Liver (tissue), 9 donors: ENCODE results near the gene VPS52. TPM values are rescaled to one million over a fixed set of nuclear protein-coding genes. Genes with fewer than 3 reads are reported as not detected.

Experiments
- DNase-seq: peaks from one replicate; pipeline ENCODE4 v3.0.0-alpha.2; 2017; ENCODE audit warnings: low spot score
- H3K27ac ChIP-seq, 2 donors: one replicate each; pipeline ENCODE4 v1.7.0; 2013; ENCODE audit warnings: inconsistent platforms in 2 of 2, low read length in 2 of 2, control low read depth in 1 of 2, low read depth in 1 of 2, mild to moderate bottlenecking in 1 of 2
- H3K27me3 ChIP-seq, 4 donors: one replicate each; pipeline versions ENCODE4 v1.6.1 to v1.7.0; 2013; ENCODE audit warnings: low read length in 3 of 4, inconsistent platforms in 1 of 4, mild to moderate bottlenecking in 1 of 4, moderate library complexity in 1 of 4; ENCODE audit not compliant: control insufficient read depth in 4 of 4, insufficient read depth in 4 of 4
- H3K36me3 ChIP-seq, 4 donors: one replicate each; pipeline versions ENCODE4 v1.6.1 to v1.7.0; 2013; ENCODE audit warnings: low read length in 3 of 4, mild to moderate bottlenecking in 3 of 4, low read depth in 1 of 4, moderate library complexity in 1 of 4; ENCODE audit not compliant: control insufficient read depth in 4 of 4, insufficient read depth in 3 of 4
- H3K4me1 ChIP-seq, 4 donors: one replicate each; pipeline versions ENCODE4 v1.6.1 to v1.7.0; 2013; ENCODE audit warnings: low read length in 3 of 4, mild to moderate bottlenecking in 3 of 4, moderate library complexity in 1 of 4; ENCODE audit not compliant: control insufficient read depth in 4 of 4, insufficient read depth in 4 of 4
- H3K4me3 ChIP-seq, 3 donors: one replicate each; pipeline versions ENCODE4 v1.6.1 to v1.7.0; 2013; ENCODE audit warnings: low read length in 3 of 3, control low read depth in 1 of 3, low read depth in 1 of 3, mild to moderate bottlenecking in 1 of 3
- H3K9ac ChIP-seq, 2 donors: one replicate each; pipeline ENCODE4 v1.7.0; 2013; ENCODE audit warnings: low read length in 2 of 2, mild to moderate bottlenecking in 2 of 2, moderate library complexity in 2 of 2, control low read depth in 1 of 2, low read depth in 1 of 2
- H3K9me3 ChIP-seq, 4 donors: one replicate each; pipeline versions ENCODE4 v1.6.1 to v1.7.0; 2013; ENCODE audit warnings: low read length in 3 of 4; ENCODE audit not compliant: control insufficient read depth in 4 of 4
- ATF3 ChIP-seq: IDR thresholded peaks from 2 replicates; pipeline ENCODE4 v1.6.1; 2016; ENCODE audit warnings: antibody characterized with exemption
- CTCF ChIP-seq: fragments of 150-350 bp; IDR thresholded peaks from 2 replicates; pipeline ENCODE4 v1.5.1; 2017; ENCODE audit warnings: improper control_type of control experiment, low read depth, low read length; ENCODE audit not compliant: missing input control
- EGR1 ChIP-seq, 2 donors: IDR thresholded peaks; 2 replicates each; pipeline ENCODE4 v1.6.1; 2016 to 2018; ENCODE audit warnings: antibody characterized with exemption in 2 of 2, low read depth in 2 of 2
- FOXA1 ChIP-seq: IDR thresholded peaks from 2 replicates; pipeline ENCODE4 v1.6.1; 2016; ENCODE audit warnings: antibody characterized with exemption
- HNF4A ChIP-seq, 2 donors: conservative IDR thresholded peaks; 2 replicates each; pipeline ENCODE4 v1.6.1; 2016; ENCODE audit warnings: antibody characterized with exemption in 2 of 2, mild to moderate bottlenecking in 2 of 2
- HNF4G ChIP-seq: IDR thresholded peaks from 2 replicates; pipeline ENCODE4 v1.6.1; 2016; ENCODE audit warnings: antibody characterized with exemption
- JUND ChIP-seq, 2 donors: IDR thresholded peaks; 2 replicates each; pipeline ENCODE4 v1.6.1; 2016; ENCODE audit warnings: antibody characterized with exemption in 2 of 2
- NR2F2 ChIP-seq: IDR thresholded peaks from 2 replicates; pipeline ENCODE4 v1.6.1; 2016; ENCODE audit warnings: antibody characterized with exemption
- RAD21 ChIP-seq, 2 donors: IDR thresholded peaks; 2 replicates each; pipeline ENCODE4 v1.6.1; 2016; ENCODE audit warnings: antibody characterized with exemption in 2 of 2, mild to moderate bottlenecking in 2 of 2
- REST ChIP-seq: IDR thresholded peaks from 2 replicates; pipeline ENCODE4 v1.6.1; 2016; ENCODE audit warnings: antibody characterized with exemption, mild to moderate bottlenecking
- RXRA ChIP-seq, 2 donors: IDR thresholded peaks; 2 replicates each; pipeline ENCODE4 v1.6.1; 2017 to 2018; ENCODE audit warnings: antibody characterized with exemption in 2 of 2, mild to moderate bottlenecking in 1 of 2
- SP1 ChIP-seq: IDR thresholded peaks from 2 replicates; pipeline ENCODE4 v1.6.1; 2018; ENCODE audit warnings: antibody characterized with exemption, mild to moderate bottlenecking
- TAF1 ChIP-seq: conservative IDR thresholded peaks from 2 replicates; pipeline ENCODE4 v1.6.1; 2016; ENCODE audit warnings: antibody characterized with exemption, mild to moderate bottlenecking
- YY1 ChIP-seq: IDR thresholded peaks from 2 replicates; pipeline ENCODE4 v1.6.1; 2016; ENCODE audit warnings: antibody characterized with exemption, mild to moderate bottlenecking
- ZBTB33 ChIP-seq: IDR thresholded peaks from 2 replicates; pipeline ENCODE4 v1.6.1; 2016; ENCODE audit warnings: antibody characterized with exemption
- WGBS: extraction: QIAGEN DNeasy Blood & Tissue Kit; methylation state at CpG from one replicate; pipeline ENCODE4 v1.1.7; 2013; 5-methylcytosine and 5-hydroxymethylcytosine counted together
- polyA plus RNA-seq, 2 donors: library from polyadenylated mRNA; stranded (reverse) in 1 of 2; unstranded in 1 of 2; fragments of 200-250 nt in 1 of 2; fragments of >200 nt in 1 of 2; fragmentation: Nextera tagmentation in 1 of 2; extraction: Ambion mirVana in 1 of 2; gene quantifications; one replicate each; pipeline versions ENCODE4 v1.2.1 to v1.2.3, GENCODE V29; 2013 to 2015
- total RNA-seq, 2 donors: library from RNA; depleted of rRNA; stranded (reverse); fragments of >200 nt; gene quantifications; one replicate each; pipeline ENCODE4 v1.2.3, GENCODE V29; 2014
- TF ChIP-seq, protein P1 (sequence below): IDR thresholded peaks from 2 replicates; pipeline ENCODE4 v1.6.1; 2016; ENCODE audit warnings: antibody characterized with exemption
- donor health status: healthy.
- donor health status: healthy.
- donor health status: healthy.
- donor health status: healthy.
- donor health status: healthy.

VPS52 gene
- total and polyA plus RNA-seq, 4 donors: 21.3 to 33.4 (median 25.3) TPM

DNA sequence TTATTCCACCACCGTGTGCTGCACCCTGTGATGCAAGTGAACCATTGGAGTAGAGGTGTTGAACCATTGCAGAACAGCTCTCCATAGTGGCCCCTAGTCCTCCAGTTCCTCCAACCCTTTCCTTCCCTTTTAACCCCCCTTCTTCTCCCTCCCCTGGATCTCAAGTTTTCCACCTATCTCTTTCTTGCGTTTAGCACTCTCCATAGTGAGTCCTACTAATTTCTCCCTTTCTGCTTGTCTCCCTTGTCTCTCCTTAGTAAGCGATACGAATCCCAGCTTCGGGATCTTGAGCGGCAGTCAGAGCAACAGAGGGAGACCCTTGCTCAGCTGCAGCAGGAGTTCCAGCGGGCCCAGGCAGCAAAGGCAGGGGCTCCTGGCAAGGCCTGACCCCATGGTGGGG is 18.8 kb upstream of the VPS52 start:
- 80% methylated on average over 7 of the region's 7 CpGs for WGBS
- Histone ChIP-seq H3K27ac (no peak overlapping the region), H3K4me3 (peak overlapping the region in 1 of 3 donors; percentile 74), H3K27me3 (no peaks in the 10 kb centered on the region), H3K9me3 (no peaks in the 10 kb centered on the region), H3K36me3 (peaks cover 7 to 47% (median 24%) of the 10 kb centered on the region in 4 donors), H3K4me1 (peaks cover 10 to 23% (median 20%) of the 10 kb centered on the region in 4 donors), H3K9ac (no peak overlapping the region)
- DNase-seq: no peak
- TF ChIP-seq CTCF (no peak), JUND (IDR thresholded peaks at IDR 0.05) (no peak), REST (no peak), SP1 (no peak), HNF4G (no peak), FOXA1 (no peak), YY1 (no peak), HNF4A (conservative IDR thresholded peaks at IDR 0.05) (no peak), NR2F2 (no peak), TAF1 (no peak), RXRA (IDR thresholded peaks at IDR 0.05) (no peak), EGR1 (IDR thresholded peaks at IDR 0.05; ENCODE audit: low read depth in 2 of 2) (no peak)
- TF ChIP-seq, protein P1, sequence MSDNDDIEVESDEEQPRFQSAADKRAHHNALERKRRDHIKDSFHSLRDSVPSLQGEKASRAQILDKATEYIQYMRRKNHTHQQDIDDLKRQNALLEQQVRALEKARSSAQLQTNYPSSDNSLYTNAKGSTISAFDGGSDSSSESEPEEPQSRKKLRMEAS: no peak

GRCh38 chr6:33289784-33290315 is 18.2 kb upstream of the VPS52 start:
- Histone ChIP-seq H3K4me3 (peak overlapping the region; percentile 74 to 93 (median 83)), H3K4me1 (peaks cover 10 to 23% (median 20%) of the 10 kb centered on the region in 4 donors), H3K36me3 (peaks cover 7 to 46% (median 24%) of the 10 kb centered on the region in 4 donors), H3K9ac (peak overlapping the region; percentile 68), H3K27ac (peak overlapping the region; percentile 85 to 87), H3K9me3 (no peaks in the 10 kb centered on the region), H3K27me3 (no peaks in the 10 kb centered on the region)
- TF ChIP-seq HNF4G (no peak), ATF3 (no peak), CTCF (no peak), SP1 (no peak), EGR1 (IDR thresholded peaks at IDR 0.05; ENCODE audit: low read depth in 2 of 2) (no peak), TAF1 (no peak), RXRA (IDR thresholded peaks at IDR 0.05) (no peak), HNF4A (conservative IDR thresholded peaks at IDR 0.05) (no peak), ZBTB33 (no peak), FOXA1 (no peak), RAD21 (IDR thresholded peaks at IDR 0.05) (no peak), NR2F2 (no peak)
- 4% methylated on average over 14 of the region's 14 CpGs for WGBS
- no peak for DNase-seq
